Astrocyte (in vitro differentiated cells and primary cell): Measurements from ENCODE around the gene TMEM59.

Source experiments
- EZH2 ChIP-seq: IDR thresholded peaks from 2 replicates; pipeline ENCODE4 v1.6.1; 2012; ENCODE audit warnings: mild to moderate bottlenecking, low read length, inconsistent platforms; ENCODE audit not compliant: insufficient read depth
- TF ChIP-seq, protein P1 (sequence below): IDR thresholded peaks from 2 replicates; pipeline ENCODE4 v1.5.1; 2011; ENCODE audit warnings: low read depth, mild to moderate bottlenecking, inconsistent platforms, low read length, moderate library complexity; ENCODE audit not compliant: insufficient read depth

DNA sequence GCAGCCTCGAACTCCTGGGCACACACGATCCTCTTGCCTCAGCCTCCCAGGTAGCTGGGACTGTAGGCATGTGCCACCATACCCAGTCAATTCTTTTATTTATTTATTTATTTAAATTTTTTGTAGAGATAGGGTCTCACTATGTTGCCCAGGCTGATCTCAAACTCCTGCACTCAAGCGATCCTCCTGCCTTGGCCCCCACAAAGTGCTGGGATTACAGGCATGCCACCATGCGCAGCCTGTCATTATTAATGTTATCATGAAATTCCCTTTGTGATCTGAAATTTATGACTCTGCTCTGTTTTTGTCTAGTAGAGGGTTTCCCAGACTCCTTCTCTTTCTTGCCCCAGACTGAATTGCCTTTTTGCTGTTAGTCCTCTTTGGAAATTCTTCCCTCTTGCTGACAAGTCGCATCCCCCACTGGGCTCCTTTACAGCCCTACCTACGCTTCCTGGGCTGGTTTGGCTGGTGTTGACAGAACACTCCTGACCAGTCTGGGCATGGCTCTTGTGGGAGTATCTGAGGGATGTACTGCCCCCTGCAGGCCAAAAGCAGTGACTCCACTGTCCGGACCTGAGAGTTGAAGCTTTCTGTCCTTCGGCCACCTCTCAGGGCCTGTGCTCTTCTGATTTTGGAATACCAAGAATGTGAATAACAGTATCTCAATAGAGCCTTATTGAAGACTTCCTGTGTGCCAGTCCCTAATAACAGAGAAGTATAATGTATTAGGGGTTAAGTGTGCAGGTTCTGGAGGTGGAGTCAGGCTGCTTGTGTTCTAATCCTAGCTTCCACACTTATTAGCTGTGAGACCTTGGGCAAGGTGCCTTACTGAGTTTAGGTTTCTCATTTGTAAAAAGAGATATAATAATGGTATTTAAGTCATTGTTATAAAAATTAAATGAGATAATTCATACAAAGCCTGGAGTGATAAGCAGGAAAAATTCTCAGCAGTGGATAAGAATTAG lies 28.6 kb upstream of the TMEM59 start:
- TF ChIP-seq, protein P1, sequence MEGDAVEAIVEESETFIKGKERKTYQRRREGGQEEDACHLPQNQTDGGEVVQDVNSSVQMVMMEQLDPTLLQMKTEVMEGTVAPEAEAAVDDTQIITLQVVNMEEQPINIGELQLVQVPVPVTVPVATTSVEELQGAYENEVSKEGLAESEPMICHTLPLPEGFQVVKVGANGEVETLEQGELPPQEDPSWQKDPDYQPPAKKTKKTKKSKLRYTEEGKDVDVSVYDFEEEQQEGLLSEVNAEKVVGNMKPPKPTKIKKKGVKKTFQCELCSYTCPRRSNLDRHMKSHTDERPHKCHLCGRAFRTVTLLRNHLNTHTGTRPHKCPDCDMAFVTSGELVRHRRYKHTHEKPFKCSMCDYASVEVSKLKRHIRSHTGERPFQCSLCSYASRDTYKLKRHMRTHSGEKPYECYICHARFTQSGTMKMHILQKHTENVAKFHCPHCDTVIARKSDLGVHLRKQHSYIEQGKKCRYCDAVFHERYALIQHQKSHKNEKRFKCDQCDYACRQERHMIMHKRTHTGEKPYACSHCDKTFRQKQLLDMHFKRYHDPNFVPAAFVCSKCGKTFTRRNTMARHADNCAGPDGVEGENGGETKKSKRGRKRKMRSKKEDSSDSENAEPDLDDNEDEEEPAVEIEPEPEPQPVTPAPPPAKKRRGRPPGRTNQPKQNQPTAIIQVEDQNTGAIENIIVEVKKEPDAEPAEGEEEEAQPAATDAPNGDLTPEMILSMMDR: peak; percentile 62
- no peak for TF ChIP-seq EZH2
